T-helper 1 cell treated with Interleukin-12 subunit alpha and Interleukin-12 subunit beta and Interleukin-4 antibody, amounts not matched to agents 30 ng/mL and 1 ng/mL, for 36 hours (primary cell): ENCODE measurements around the gene GFI1B. TPM values are rescaled to one million over a fixed set of nuclear protein-coding genes. Genes with fewer than 3 reads are reported as not detected.

ENCODE experiments used
- intact Hi-C: fragments of 100-400 bp; cut with micrococcal nuclease; formaldehyde crosslinking; loops from one replicate; pipeline ENCODE4 v1.15.1; 2024
- total RNA-seq: library from RNA; stranded (reverse); gene quantifications from 2 replicates; pipeline ENCODE4 v1.2.3, GENCODE V29; 2022

The GFI1B gene
- not detected in 2 replicates for total RNA-seq

DNA sequence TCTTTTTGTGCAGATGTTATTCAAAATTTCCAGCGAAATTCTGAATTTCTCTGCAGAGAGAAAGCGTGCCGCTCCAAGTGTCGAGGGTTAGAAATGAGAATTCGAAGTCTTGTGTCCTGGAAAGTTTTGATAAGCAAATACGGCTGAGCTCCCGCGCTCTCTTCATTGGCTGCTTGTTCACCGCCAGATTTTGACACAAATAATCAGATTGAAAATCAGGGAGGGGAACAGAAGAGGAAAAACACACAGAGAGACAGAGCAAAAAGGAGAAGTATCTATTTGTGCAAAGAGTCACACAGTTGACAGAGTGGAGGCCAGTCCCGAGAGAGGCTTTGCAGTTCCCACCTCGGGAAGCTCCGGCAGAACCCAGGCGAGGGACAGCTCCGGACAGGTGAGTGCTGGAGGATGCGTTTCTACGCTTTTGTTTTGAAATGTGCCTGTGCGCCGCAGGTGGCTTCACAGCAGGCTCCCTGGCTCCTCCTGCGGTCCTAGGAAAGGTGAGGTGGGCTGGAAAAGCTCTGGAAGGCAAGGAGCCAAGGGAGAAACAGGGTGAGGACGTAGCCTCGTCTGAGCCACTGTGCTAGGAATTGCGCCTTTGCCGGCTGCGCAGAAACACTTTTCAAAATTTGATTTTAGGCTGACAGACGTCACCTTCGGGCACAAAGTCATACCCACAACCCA is at the start of gene GFI1B:
Gene GFI1B (plus strand): TSS at position 244 of the 681 bp plus-strand sequence. CDS start 7,985 bp downstream, outside the sequence.
- intact Hi-C loops = no loop called here

DNA sequence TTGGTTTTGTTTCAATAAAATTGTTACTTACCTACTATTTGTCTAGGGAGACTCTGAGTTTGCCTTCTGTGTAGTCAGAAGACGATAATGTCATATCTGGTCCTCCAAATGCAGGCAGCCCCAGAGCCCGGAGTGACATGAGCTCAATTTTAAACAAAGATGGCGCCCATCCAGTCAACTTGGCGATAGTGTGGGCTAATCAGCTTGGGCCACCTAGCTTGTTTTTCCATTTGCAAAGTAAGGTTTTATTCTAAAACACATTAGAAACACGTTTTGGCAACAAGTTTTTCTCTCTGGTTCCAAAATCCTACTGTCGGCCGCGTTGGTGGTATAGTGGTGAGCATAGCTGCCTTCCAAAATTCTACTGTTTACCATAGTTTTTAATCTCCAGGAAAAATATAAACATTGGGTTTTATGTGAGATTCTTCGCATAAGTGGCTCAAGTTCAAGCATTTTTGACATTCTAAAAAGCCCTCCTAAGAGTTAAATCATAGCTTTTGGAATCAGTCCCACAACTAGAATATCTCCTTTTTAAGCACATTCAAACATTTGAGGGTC is 47.2 kb upstream of the GFI1B start:
- intact Hi-C loops = no loop called here

DNA sequence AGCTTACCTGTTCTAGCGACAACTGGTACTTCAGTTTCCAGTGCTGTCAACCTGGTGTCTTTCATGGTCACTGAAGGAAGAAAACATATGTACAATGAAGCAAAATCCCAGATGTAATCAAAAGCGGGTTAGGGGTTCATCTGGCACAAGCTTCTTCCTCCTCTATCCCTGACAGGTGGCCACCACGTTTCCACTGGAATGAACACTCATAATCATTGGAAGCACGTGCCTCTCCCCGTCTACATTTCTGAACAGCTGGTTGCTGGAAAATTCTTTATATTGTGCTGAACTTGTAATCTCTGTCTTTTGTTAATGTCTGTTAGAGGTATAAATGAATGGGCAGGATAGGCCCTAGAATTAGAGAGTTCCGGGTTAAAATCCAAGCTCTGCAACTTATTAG is 43.5 kb upstream of the GFI1B start:
- intact Hi-C loops = no loop called here

DNA sequence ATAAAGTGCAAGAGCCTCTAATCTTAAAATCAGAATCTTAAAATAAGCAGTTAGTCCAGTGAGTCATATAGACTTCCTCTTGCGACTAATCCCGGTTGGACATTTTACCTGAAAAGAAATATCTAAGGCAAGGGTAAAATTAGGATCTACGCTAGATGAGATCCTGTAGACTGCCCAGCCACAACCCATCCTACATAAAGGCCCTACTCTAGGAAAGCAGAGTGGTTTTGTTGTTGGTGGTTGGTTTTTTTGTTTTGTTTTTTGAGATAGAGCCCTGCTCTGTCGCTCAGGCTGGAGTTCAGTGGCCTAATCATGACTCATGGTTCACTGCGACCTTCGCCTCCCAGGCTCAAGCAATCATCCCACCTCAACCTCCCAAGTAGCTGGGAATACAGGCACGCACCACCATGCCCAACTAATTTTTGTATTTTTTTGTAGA is 41.0 kb upstream of the GFI1B start:
- intact Hi-C loops = no loop called here

DNA sequence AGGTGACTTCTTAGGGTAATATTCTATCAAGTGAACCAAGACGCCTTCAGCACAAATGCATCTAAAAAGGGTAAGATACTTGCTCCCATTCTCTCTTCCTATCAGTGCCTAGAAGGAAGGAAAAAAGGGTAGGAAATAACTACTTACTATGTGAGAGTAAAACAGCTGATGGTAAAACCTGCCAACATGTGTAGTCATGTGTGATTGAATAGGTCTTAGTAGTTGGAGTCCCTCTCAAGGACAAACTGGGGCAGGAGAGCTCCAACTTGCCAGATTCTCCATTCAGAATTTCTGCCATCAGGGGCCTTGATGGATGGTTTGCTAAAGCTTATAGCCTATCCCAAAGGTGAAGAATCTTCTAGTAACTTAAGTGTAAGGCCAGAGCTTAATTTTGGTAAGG is 39.3 kb upstream of the GFI1B start:
- intact Hi-C loops = no loop called here

DNA sequence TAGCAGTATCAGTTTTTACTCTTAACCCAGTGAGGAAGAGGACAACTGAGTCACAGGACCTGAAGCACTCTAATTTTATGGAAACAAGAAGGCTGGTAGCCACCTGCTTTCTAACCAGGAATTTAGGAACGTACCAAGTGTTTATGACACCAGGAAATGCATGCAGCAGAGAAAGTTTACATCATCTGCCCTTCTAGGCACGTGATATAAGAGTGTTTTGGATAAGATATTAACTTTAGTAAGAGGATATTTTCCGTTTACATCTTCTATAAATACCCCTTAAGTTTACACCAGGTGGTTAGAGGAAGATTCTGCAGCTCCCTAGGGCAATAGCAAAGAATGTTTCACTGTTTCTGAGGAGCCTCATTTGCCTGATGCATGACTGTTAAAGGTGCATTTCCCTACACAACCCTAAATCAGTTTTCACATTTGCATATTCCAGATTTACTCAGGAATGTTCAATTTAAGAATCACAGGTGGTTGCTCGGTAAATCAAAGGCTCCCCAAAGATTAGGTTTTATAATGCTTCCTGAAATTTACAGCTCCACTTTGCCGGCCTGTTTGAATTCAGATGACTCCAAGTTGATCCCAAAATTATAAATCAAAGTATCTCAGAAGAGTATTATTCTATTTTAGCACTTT is 35.8 kb upstream of the GFI1B start:
- intact Hi-C loops = loop anchor here (5.0 to 10.0 kb wide), 4 partner anchors 270 to 868 kb away; partner anchors contain the start of genes GTF3C4, MED22, MED27 and NTNG2

DNA sequence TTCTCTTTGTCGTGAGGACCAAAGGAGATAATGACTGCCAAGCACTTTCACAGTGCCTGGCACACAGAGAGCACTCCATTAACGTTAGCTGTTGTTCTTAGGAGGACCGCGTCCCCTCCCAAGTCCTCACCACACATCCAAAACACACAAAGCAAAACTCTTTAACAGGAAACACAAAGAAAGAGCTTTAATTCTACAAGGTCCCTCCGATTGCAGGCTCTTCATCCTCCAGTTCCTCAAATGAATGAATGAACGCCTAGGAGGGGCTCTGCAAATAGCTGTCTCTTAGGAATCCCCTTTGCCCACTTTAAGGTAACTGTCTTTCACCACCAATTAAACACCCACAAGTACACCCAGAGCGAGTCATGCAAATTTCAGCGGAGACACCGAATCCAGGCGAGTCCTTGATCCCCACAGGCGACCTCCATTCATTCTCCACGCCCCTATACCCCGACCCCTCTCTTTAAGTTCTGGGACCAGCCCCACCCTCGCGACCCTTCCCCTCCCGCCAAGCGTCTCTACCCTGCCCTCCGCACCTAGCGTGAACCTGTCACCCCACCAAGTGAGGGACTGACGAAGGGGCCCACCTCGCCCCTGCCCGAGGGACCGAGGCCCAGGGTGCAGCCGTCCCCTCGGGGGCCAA is 34.7 kb upstream of the GFI1B start:
- intact Hi-C loops = loop anchor here (1.0 to 10.0 kb wide), 16 partner anchors 41 to 1081 kb away; partner anchors contain the start of genes AK8, BRD3OS, CACFD1 and GTF3C4

DNA sequence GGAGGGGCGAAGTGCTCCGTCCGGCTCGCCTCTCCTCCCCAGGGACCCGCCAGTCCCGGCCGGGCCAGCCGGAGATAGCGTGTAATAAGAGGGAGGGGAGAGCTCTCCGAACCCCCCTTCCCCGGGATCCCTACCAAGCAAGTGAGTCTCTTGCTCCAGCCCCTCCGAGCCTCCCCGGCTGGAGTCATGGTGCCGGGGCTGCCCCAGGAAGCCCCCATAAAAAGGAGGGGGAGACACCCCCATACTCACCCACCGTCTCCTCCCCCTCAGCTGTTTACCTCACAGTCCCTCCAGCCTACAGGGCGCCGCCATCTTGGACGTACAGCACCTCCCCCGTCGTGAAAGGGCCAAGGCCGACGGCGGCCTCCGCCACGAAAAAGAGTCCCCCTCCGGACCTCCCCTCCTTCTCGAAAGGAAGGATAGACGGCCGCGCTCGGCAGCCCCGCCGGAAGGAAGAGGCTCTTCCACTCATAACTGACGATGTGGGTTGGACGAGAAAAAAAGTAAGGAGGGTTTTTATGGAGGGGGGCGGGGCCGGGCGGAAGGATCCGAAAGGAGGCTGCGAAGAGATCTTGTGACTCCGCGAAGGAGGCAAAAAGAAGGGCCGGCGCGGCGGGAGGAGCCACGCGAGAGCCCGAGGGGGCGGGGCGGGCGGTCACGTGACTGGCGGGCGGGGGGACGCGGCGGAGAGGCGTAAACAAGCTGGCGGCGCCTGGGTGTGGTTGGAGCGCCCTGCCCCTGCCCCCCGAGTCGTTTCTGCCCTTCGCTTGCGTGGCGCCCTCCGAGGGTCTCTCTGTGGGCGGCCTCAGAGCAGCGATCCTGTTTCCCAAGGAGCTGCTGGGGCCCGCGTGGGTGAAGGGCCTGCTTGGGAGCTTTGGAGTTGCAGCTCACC is 34.0 kb upstream of the GFI1B start, which contains the start of gene TSC1:
Gene TSC1 (minus strand): TSS at position 323 of the 892 bp plus-strand sequence. CDS start 15,744 bp downstream, outside the sequence.
- intact Hi-C loops = loop anchor here (1.0 to 10.0 kb wide), 16 partner anchors 42 to 1080 kb away; partner anchors contain the start of genes AK8, BRD3OS, CACFD1 and GTF3C4

DNA sequence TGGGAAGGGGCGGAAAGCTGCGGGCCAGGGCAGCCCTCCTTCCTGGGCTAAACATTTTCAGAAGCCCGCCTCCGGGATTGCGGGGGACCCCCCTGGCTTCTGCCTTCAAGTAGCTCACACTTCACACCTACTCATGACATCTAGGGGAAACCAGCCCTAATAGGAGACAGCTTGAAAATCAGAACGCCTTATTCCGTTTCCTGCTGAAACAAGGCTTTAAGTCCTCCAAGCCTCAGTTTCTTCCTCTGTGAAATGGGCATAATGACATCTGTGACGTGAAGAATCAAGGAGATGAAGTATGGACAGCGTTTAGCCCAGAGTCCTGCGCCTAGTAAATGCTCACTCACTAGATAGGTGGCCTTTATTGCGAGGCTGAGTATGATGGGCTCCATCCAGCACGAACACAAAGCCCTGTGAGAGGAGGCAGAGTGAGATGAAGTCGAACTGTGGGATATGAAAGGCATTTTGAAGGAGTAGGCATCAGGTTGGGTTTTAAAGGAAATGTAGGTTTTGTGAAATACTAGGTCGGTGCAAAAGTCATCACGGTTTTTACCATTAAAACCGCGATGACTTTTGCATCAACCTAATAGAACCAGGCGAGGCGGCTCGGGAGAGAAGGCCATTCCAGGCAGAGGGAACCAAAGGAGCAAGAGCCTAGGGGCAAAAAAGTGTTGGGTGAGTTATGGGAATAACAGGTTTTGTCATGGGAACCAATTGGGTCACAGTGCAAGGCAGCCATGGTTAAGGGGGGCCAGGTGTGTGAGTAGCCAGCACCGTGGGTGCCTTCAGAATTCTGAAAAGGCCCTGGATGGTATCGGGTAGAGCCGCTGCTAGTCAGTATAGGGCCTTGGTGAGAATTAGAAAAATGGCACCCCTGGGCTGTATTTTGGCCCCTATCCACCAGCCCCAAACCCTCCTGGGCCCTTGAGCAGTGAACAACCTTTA is 33.0 kb upstream of the GFI1B start:
- intact Hi-C loops = loop anchor here (2.0 to 10.0 kb wide), 6 partner anchors 77 to 1079 kb away; partner anchors contain the start of genes BRD3OS, MED27, NTNG2 and SETX

DNA sequence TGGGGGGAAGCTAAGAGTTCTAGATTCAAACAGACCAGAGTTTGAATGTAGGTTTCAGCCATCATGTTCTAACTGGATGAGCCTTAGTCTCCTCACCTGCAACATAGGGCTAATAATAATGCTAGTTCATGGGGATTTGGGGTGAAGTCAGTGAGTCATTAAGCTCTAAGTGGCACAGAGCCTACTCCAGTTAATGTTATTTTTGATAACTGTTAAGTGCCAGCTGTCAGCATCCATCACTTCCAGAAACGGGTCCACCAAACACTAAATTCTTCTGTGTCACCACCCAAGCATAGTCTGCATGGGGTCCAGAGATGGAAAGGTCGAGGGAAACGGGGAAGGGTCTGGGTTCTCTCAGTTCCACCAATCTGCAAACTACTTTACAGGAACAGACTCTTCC is 32.3 kb upstream of the GFI1B start:
- intact Hi-C loops = loop anchor here (10.0 kb wide), 2 partner anchors 781 to 871 kb away; partner anchors contain the start of genes MED27 and NTNG2

DNA sequence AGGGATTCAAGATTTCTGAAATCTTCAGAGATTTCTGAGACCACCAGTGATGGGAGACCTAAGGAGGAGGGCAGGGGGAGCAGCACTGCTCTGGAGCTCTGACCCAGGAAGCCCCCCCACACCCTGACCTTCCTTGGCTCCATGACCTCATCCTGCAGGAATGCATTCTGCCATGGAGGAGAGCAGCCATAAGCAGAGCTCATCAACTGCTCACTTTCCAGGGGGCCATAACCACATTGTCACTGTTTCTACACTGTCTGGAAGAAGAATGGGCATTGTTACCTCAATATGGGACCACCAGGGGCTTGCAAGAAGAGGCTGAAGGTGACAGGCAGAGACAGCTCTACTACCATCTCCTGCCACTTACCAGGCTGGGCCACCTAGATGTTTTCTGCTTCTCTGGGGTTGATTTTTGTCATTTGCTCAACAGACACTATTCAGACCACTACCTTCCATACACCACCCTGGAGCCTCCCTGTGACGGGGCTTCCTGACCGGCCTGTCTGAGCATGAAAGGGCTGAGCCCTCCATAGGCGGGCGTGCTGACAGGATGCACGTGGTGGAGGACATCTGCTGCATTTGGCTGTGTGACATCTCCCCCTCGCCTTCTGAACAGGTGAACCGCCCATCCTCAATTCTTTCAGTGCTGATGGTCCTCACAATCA is 31.7 kb upstream of the GFI1B start:
- intact Hi-C loops = loop anchor here (10.0 kb wide), 2 partner anchors 782 to 872 kb away; partner anchors contain the start of genes MED27 and NTNG2

DNA sequence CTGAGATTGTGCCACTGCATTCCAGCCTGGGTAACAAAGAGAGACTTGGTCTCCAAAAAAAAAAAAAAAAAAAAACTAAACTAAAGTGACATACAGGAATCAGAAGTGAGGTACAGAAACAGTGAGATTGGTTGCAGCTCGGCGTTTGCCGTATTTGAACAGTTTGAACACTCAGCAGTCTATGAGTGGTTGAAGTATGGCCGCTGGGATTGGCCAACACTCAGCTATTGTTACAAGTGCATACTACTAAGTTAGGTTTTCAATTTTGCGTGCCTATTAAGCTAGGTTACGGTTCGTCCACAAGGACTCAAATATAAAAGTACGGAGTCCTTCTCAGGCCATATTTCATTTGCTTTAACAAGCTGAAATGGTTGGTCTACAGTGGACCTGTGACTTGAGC is 30.7 kb upstream of the GFI1B start:
- intact Hi-C loops = loop anchor here (10.0 kb wide), 2 partner anchors 783 to 873 kb away; partner anchors contain the start of genes MED27 and NTNG2

DNA sequence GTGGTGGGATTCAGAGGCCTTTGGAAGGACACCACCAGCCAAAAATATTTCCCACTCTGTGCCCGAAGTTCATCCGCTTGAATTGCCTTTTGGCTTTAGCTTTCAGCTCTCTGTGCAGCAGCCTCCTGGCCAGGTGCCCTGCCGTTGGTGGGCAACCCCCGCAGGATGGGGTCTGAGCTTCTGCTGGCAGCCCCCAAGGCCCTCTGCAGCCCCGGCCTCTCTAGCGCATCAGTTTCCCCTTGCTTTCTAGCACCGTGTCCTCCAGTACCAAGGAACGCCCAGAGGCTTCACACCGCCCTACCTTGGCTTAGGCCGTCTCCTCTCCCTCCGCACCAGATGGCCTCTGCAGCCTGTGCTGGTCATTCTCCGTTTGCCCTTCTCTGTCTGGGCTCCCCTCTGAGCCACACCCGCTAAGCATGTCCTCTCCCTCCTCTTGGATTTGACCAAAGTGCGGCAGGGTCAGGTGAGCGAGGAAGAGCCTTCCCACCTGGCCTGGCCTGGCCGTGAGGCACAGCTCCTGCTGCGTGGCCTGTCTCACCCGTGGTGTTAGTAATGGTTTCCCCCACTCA is 29.9 kb upstream of the GFI1B start:
- intact Hi-C loops = loop anchor here (10.0 kb wide), 2 partner anchors 784 to 874 kb away; partner anchors contain the start of genes MED27 and NTNG2

DNA sequence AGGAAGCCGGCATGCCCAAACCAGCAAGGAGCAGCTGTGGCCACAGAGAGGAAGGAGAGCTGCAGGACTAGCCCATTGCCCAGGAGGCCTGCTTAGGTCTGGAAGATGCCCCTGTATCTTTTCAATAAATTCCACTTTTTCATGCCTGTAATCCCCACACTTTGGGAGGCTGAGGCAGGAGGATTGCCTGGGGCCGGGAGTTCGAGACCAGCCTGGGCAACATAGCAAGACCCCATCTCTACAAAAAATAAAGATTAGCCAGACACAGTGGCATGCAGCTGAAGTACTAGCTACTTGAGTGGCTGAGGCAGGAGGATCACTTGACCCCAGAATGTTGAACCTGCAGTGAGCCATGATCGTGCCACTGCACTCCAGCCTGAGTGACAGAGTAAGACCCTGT is 28.8 kb upstream of the GFI1B start:
- intact Hi-C loops = loop anchor here (10.0 kb wide), 2 partner anchors 785 to 875 kb away; partner anchors contain the start of genes MED27 and NTNG2

DNA sequence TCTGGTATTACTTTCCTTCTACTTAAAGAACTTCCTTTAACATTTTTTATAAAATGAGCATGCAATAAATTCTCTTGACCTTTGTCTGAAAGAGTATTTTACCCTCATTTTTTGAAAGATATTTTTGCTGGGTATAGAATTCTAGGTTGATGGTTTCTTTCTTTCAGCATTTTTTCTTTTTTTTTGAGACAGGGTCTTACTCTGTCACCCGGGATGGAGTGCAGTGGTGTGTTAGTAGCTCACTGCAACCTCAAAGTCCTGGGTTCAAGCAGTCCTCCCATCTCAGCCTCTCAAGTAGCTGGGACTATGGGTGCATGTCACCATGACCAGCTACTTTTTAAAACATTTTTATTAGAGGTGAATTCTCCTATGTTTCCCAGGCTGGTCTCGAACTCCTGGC is 23.4 kb upstream of the GFI1B start:
- intact Hi-C loops = no loop called here

DNA sequence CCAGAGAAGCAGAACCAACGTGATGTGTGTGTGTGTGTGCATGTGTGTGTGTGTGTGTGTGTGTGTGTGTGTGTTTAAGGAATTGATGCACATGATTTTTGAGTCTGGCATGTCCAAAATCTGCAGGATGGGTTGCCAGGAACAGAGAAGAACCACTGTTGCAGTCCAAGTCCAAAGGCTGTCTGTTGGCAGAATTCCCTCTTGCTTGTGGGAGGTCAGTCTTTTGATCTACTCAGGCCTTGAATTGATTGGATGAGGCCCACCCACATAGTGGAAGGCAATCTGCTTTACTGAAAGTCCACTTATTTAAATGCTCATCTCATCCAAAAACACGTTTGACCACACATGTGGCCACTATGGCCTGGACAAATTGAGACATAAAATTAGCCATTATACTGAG is 22.7 kb upstream of the GFI1B start:
- intact Hi-C loops = no loop called here

DNA sequence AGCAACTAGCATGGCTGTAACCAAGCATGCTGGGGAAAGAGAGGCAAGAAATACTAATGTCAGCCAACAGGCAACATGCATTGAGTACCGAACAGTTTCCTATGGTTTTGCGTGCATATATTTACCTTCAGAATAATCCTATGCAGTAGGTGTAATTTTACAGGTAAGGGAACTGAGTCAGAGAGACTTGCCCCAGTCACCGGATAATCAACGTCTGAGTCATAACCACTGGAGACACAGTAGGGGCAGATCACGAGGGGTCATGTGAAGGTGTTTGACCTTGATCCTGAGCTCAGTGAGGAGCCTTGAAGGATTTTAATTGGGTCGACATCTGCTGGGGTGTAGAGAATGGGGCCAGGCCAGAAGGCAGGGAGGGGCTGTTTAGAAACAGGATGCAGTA is 20.7 kb upstream of the GFI1B start:
- intact Hi-C loops = no loop called here

DNA sequence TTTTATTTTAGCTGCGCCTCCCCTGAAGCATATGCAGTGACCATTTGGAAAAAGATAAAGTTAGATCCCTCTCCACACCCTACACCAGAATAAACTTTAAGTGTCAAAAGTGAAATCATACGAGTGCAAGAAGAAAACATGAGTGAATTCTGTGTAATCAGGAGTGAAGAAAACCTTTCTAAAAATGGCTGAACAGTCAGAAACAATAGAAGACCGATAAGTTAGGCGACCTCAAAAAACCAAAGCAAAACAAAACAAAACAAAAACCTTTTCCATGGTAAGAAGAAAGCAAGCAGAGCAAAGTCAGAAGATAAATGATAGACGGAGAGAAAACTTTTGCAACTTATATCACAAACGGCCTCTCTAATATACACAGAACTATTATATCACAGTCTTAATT is 17.5 kb upstream of the GFI1B start:
- intact Hi-C loops = no loop called here
